A673 (cell line): ENCODE results near the gene SLC4A1. TPM values are rescaled to one million over a fixed set of nuclear protein-coding genes. Genes with fewer than 3 reads are reported as not detected.

Source experiments
- BruUV-seq: library from RNA; stranded (reverse); fragments of 400-500 nt; replicated peaks from 2 replicates; lab custom pipeline; 2021; lab: Mats Ljungman, UMichigan
- CTCF ChIA-PET: fragments of 300-600 bp; sonication (Branson Sonifier 250); formaldehyde crosslinking; loops from one replicate; lab custom pipeline; 2022; ENCODE audit warnings: antibody characterized with exemption; lab: Charles Lee
- POLR2A ChIA-PET: fragments of 300-600 bp; sonication (Branson Sonifier 250); formaldehyde crosslinking; loops from one replicate; lab custom pipeline; 2022; ENCODE audit warnings: antibody characterized with exemption; ENCODE audit not compliant: low non-redundant PET; lab: Charles Lee
- DNase-seq: peaks from one replicate; pipeline ENCODE4 v3.0.0-alpha.2; 2015; ENCODE audit warnings: low spot score
- H3K27ac ChIP-seq: fragments of 200-600 bp; sonication (generic); 2 replicates; pipeline ENCODE4 v1.5.1; 2016; ENCODE audit warnings: mixed run types, low read depth, mild to moderate bottlenecking, mixed read lengths, antibody characterized with exemption, low read length; ENCODE audit not compliant: poor library complexity, severe bottlenecking
- H3K27me3 ChIP-seq: fragments of 200-600 bp; sonication (generic); replicated peaks from 2 replicates; pipeline ENCODE4 v1.6.1; 2017; ENCODE audit warnings: mixed run types, low read depth, mild to moderate bottlenecking, mixed read lengths, antibody characterized with exemption, low read length; ENCODE audit not compliant: insufficient read depth, poor library complexity
- H3K36me3 ChIP-seq: fragments of 200-600 bp; sonication (generic); 2 replicates; pipeline ENCODE4 v1.6.1; 2016; ENCODE audit warnings: mixed run types, mild to moderate bottlenecking, mixed read lengths, antibody characterized with exemption, low read length; ENCODE audit not compliant: insufficient read depth, poor library complexity, severe bottlenecking
- H3K4me1 ChIP-seq: fragments of 200-600 bp; sonication (generic); 2 replicates; pipeline ENCODE4 v1.6.1; 2017; ENCODE audit warnings: mixed run types, mild to moderate bottlenecking, mixed read lengths, antibody characterized with exemption, low read length; ENCODE audit not compliant: insufficient read depth, poor library complexity, severe bottlenecking
- H3K4me3 ChIP-seq: fragments of 200-600 bp; sonication (generic); 2 replicates; pipeline ENCODE4 v1.5.1; 2016; ENCODE audit warnings: low read depth, mixed run types, mild to moderate bottlenecking, mixed read lengths, low read length; ENCODE audit not compliant: poor library complexity, severe bottlenecking
- H3K9me3 ChIP-seq: fragments of 200-600 bp; sonication (generic); 2 replicates; pipeline ENCODE4 v1.6.1; 2016; ENCODE audit warnings: mixed run types, low read depth, mild to moderate bottlenecking, mixed read lengths, antibody characterized with exemption, low read length; ENCODE audit not compliant: poor library complexity, severe bottlenecking
- CTCF ChIP-seq: fragments of 300-800, 200-600 bp; sonication (generic); conservative IDR thresholded peaks from 2 replicates; pipeline ENCODE4 v1.5.1; 2017; ENCODE audit warnings: low read depth, mild to moderate bottlenecking, antibody characterized with exemption, low read length, moderate library complexity, mixed read lengths
- EZH2 ChIP-seq: fragments of 200-600 bp; sonication (generic); IDR thresholded peaks from 2 replicates; pipeline ENCODE4 v1.6.1; 2017; ENCODE audit warnings: borderline replicate concordance, low read depth, mild to moderate bottlenecking, mixed read lengths, antibody characterized with exemption, low read length; ENCODE audit not compliant: poor library complexity, severe bottlenecking
- intact Hi-C: fragments of 100-400 bp; cut with micrococcal nuclease; formaldehyde crosslinking; loops from one replicate; pipeline ENCODE4 v1.10.0; 2022; ENCODE audit not compliant: unreplicated experiment
- total RNA-seq: library from RNA; stranded (reverse); gene quantifications from 2 replicates; pipeline ENCODE4 v1.2.3, GENCODE V29; 2021

SLC4A1 gene
- total RNA-seq, 1 experiment from 2014 or later, result not detected

DNA sequence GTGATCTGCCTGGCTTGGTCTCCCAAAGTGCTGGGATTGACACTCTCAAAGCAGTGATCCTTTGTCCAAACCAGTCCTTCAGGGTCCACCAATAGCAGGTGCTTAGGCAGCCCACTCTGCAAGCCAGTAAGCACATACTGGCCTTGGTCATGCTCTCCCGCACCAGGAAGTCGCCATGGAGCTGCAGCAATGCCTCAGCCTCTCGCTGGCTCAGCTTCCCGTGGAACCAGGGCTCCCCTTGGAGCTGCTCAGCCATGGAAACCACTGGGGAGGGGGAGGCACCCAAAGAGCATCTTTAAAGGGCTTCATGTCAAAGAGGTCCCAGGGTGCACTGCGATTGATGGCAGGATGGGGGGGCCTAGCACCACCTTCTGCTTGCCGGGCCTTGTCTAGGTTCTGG lies 38.8 kb downstream of the SLC4A1 start:
- BruUV-seq, result no TSS peak
- POLR2A ChIA-PET, result interaction anchor here (0.6 kb wide), 1 partner anchor 11 kb away, joined by 4 read pairs; no protein-coding TSS in a partner anchor

GRCh38 chr17:44223541-44224071 lies 44.3 kb downstream of the SLC4A1 start:
- ChIA-PET CTCF (no interaction called here), POLR2A (no interaction called here)
- DNase-seq, result no peak
- Histone ChIP-seq H3K27me3 (no peaks in the 10 kb centered on the region), H3K27ac (no peak overlapping the region), H3K4me3 (no peak overlapping the region), H3K4me1 (no peaks in the 10 kb centered on the region), H3K36me3 (no peaks in the 10 kb centered on the region), H3K9me3 (no peaks in the 10 kb centered on the region)
- TF ChIP-seq CTCF (no peak), EZH2 (no peak)
- TSS peak; percentile 25 for BruUV-seq
- intact Hi-C loops, result loop anchor here (5.0 kb wide), 1 partner anchor 104 kb away; no protein-coding TSS in a partner anchor

More for the DNA sequence above, 38.8 kb downstream of the SLC4A1 start:
- Histone ChIP-seq H3K36me3 (no peaks in the 10 kb centered on the region), H3K27ac (no peak overlapping the region), H3K9me3 (no peaks in the 10 kb centered on the region), H3K4me1 (no peaks in the 10 kb centered on the region), H3K27me3 (no peaks in the 10 kb centered on the region), H3K4me3 (no peak overlapping the region)
- TF ChIP-seq CTCF (no peak), EZH2 (no peak)
- CTCF ChIA-PET, result no interaction called here
- intact Hi-C loops, result no loop called here
- no peak for DNase-seq

- DNase-seq, result peak; percentile 69
- Histone ChIP-seq H3K4me1 (peaks cover 7% of the 10 kb centered on the region), H3K36me3 (no peaks in the 10 kb centered on the region), H3K4me3 (peak overlapping the region; percentile 72), H3K27ac (no peak overlapping the region), H3K9me3 (no peaks in the 10 kb centered on the region), H3K27me3 (no peaks in the 10 kb centered on the region)
- ChIA-PET CTCF (interaction anchor here (0.5 to 0.8 kb wide), 4 partner anchors 102 to 927 kb away, joined by 3 to 5 read pairs (median 4); no protein-coding TSS in a partner anchor), POLR2A (no interaction called here)
- TF ChIP-seq EZH2 (no peak), CTCF (0 out of 2 replicates have a peak, but pooled peaks have one; percentile 13)
- intact Hi-C loops, result loop anchor here (5.0 kb wide), 1 partner anchor 105 kb away; no protein-coding TSS in a partner anchor
- no TSS peak for BruUV-seq
These were observed 45.6 kb downstream of the SLC4A1 start for GRCh38 chr17:44222112-44222869.
